ENCODE data around the gene FAF1.
"Not testable (repeated sequence)": the region's sequence is repeated elsewhere in the genome, so short reads cannot be mapped to it uniquely, and the experiment has no call there.

The FAF1 gene

GRCh38 chr1:50920409-50920808 is 39.7 kb downstream of the FAF1 start:
- DNase-seq (ENCODE audit: insufficient read length, low spot score) (no peak), FAIRE-seq (no peak)

GRCh38 chr1:50917138-50918137 is 42.6 kb downstream of the FAF1 start:
- DNase-seq (ENCODE audit: insufficient read length, low spot score) (no peak), FAIRE-seq (no peak)

DNA sequence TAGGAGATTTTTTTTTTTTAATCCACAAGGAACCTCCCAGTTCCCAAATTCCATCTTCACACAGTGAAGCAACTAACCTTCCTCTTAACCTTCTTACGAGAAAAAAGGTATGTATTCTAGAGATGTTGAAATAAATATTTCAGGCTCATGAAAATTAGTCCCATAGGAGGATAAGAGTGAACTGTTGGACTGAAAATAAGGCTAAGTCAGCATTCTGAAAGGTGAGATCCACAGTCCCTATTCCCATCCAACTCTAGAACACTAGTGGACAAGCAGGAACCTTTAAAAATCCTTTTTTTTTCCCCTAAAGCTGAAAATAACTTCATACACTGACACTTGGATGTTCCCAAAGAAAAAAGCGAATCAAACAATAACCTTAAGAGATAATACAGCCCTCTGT is 44.4 kb downstream of the FAF1 start:
- FAIRE-seq (no peak), DNase-seq (ENCODE audit: insufficient read length, low spot score) (no peak)

GRCh38 chr1:50913954-50914353 is 46.1 kb downstream of the FAF1 start:
- no peak for DNase-seq (ENCODE audit: insufficient read length, low spot score)
- FAIRE-seq = no peak

- FAIRE-seq; DNase-seq (ENCODE audit: insufficient read length, low spot score): not testable (repeated sequence)
These were observed 49.7 kb downstream of the FAF1 start for GRCh38 chr1:50910356-50910755.

- not testable (repeated sequence) for DNase-seq (ENCODE audit: insufficient read length, low spot score); FAIRE-seq
These were observed 52.5 kb downstream of the FAF1 start for GRCh38 chr1:50907610-50908009.

- not testable (repeated sequence) for FAIRE-seq; DNase-seq (ENCODE audit: insufficient read length, low spot score)
These were observed 54.0 kb downstream of the FAF1 start for GRCh38 chr1:50906050-50906449.

- FAIRE-seq = no peak
These were observed 57.6 kb downstream of the FAF1 start for GRCh38 chr1:50902419-50902818.

GRCh38 chr1:50901872-50902271 is 58.2 kb downstream of the FAF1 start:
- FAIRE-seq (no peak), DNase-seq (ENCODE audit: insufficient read length, low spot score) (no peak)

More at GRCh38 chr1:50902419-50902818, 57.6 kb downstream of the FAF1 start:
- DNase-seq (ENCODE audit: insufficient read length, low spot score) = no peak

- FAIRE-seq (no peak), DNase-seq (ENCODE audit: insufficient read length, low spot score) (no peak)
These were observed 61.3 kb downstream of the FAF1 start for GRCh38 chr1:50898773-50899172.

GRCh38 chr1:50894340-50894739 is 65.7 kb downstream of the FAF1 start:
- DNase-seq (ENCODE audit: insufficient read length, low spot score) = no peak
- FAIRE-seq = no peak

DNA sequence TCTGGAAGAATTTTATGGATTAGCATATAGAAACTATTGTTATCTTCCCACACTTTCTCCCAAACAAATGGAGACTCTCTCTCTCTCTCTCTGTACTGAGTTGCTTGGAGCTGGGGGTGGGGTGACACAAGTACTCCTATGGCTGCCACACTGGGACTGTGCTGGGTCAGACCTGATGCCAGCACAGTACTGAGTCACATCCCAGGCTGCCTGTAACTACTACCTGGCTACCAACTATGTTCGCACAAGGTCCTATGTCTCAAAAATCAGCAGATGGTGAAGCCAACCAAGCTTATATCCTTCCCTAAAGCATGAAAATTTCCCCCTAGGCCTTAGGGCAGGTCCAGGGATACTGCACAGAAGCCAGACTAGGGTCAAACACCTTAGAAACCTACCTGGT is 66.6 kb downstream of the FAF1 start:
- FAIRE-seq (no peak), DNase-seq (ENCODE audit: insufficient read length, low spot score) (no peak)

- FAIRE-seq; DNase-seq (ENCODE audit: insufficient read length, low spot score): not testable (repeated sequence)
These were observed 72.5 kb downstream of the FAF1 start for GRCh38 chr1:50887555-50887954.

- DNase-seq (ENCODE audit: insufficient read length, low spot score) = no peak
These were observed 79.7 kb downstream of the FAF1 start for GRCh38 chr1:50880373-50880772.

DNA sequence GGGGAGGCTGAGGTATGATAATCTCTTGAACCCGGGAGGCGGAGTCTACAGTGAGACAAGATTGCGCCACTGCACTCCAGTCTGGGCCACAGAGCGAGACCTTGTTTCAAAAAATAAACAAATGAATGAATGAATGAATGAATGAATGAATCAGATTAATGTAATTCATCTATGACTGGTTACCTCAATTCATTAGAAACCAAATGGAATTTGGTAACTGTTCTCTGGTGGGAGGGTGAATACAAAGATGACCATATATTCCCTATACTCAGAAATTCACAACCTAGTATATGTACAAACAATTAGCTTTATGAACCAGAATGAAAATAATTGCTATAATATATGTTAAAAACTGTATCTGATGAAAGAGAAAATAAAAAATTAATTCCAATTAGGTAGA is 80.9 kb downstream of the FAF1 start:
- FAIRE-seq (no peak), DNase-seq (ENCODE audit: insufficient read length, low spot score) (no peak)

More at GRCh38 chr1:50880373-50880772, 79.7 kb downstream of the FAF1 start:
- no peak for FAIRE-seq

DNA sequence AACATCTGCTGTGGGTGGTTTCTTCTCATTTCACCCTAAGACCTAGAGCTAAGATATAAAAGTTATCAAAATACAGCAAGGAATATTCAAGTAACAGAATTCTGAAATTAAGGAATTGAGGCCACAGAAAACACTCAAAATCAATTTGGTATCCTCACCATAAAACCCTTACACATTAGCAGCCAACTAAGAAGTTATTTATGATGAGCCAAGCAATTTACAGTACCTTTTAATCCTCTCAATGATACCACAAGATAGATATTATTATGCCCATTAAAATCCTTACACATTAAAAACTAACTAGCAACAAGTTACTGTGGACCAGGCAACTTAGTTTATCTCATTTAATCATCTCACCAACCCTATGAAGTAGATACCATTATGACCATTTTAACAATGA is 81.6 kb downstream of the FAF1 start:
- DNase-seq (ENCODE audit: insufficient read length, low spot score) (no peak), FAIRE-seq (no peak)

- DNase-seq (ENCODE audit: insufficient read length, low spot score) (no peak), FAIRE-seq (no peak)
These were observed 82.4 kb downstream of the FAF1 start for GRCh38 chr1:50877641-50878040.

DNA sequence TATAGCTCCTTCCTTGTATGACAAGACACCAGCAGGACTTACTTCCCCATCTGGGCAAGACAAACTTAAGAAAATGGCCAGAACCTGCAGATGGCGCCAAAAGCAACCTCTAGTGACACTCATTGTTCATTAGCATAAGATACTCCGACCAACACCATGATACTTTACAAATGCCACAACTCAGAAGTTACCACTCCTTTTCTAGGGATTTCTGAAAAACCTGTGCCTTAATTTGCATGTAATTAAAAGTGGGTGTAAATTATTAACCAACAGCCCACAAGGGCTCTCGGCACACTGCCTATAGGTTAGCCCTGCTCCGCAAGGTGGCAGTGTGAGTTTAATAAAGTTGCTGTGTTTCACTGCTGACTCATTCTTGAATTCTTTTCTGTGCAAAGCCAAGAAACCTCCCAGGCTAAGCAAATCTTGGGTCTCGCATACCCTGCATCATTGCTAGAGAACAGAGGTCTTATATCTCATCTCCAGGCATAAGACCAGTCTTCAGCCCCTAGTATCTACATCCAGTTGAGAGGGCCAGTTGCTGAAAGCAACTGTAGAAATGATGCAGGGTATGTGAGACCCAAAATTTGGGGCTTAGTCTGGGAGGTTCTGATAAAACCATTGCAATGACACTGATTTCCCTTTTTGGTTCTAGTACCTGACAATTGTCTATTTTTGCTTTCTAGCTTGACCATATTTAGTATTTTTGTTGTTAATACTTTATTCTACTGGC is 86.4 kb downstream of the FAF1 start:
- FAIRE-seq (no peak), DNase-seq (ENCODE audit: insufficient read length, low spot score) (peak; percentile 33)

- not testable (repeated sequence) for FAIRE-seq; DNase-seq (ENCODE audit: insufficient read length, low spot score)
These were observed 95.2 kb downstream of the FAF1 start for GRCh38 chr1:50864845-50865244.

GRCh38 chr1:50861772-50862171 is 98.3 kb downstream of the FAF1 start:
- FAIRE-seq (no peak), DNase-seq (ENCODE audit: insufficient read length, low spot score) (no peak)

- DNase-seq (ENCODE audit: insufficient read length, low spot score) (no peak), FAIRE-seq (no peak)
These were observed 99.4 kb downstream of the FAF1 start for GRCh38 chr1:50860702-50861101.

Measured in HTR-8/SVneo (cell line).